Activated T-helper 1 cell treated with anti-CD3 and anti-CD28 coated beads, Interleukin-12 subunit alpha, Interleukin-12 subunit beta, Interleukin-2, Interleukin-4 antibody, amounts not matched to agents 30 ng/mL and 10 ng/mL and 1 ng/mL, durations not matched to agents 14 hours and 24 hours and 36 hours (primary cell): ENCODE results near the gene SHISA4. TPM values are rescaled to one million over a fixed set of nuclear protein-coding genes. Genes with fewer than 3 reads are reported as not detected.

Experiments used
- DNase-seq: peaks from one replicate; pipeline ENCODE4 v3.0.0; 2021; ENCODE audit warnings: low spot score
- H3K27ac Mint-ChIP-seq: one replicate; pipeline ENCODE4 v1.8.0; 2021; ENCODE audit warnings: mild to moderate bottlenecking, mixed read lengths
- H3K27me3 Mint-ChIP-seq: one replicate; pipeline ENCODE4 v1.8.0; 2022; ENCODE audit warnings: mild to moderate bottlenecking, moderate library complexity, mixed read lengths; ENCODE audit not compliant: insufficient read depth
- H3K36me3 Mint-ChIP-seq: one replicate; pipeline ENCODE4 v1.8.0; 2021; ENCODE audit warnings: low read depth, mixed read lengths
- H3K4me1 Mint-ChIP-seq: one replicate; pipeline ENCODE4 v1.8.0; 2021; ENCODE audit warnings: low read depth, mixed read lengths
- H3K4me3 Mint-ChIP-seq: one replicate; pipeline ENCODE4 v1.8.0; 2021; ENCODE audit warnings: mild to moderate bottlenecking, moderate library complexity, mixed read lengths
- H3K9me3 Mint-ChIP-seq: one replicate; pipeline ENCODE4 v1.8.0; 2021; ENCODE audit warnings: mixed read lengths
- intact Hi-C: fragments of 100-400 bp; cut with micrococcal nuclease; formaldehyde crosslinking; loops from one replicate; pipeline ENCODE4 v1.15.1; 2024
- total RNA-seq: library from RNA; stranded (reverse); gene quantifications from 2 replicates; pipeline ENCODE4 v1.2.3, GENCODE V29; 2022

Gene SHISA4
- total RNA-seq, 1 donor from 2014 or later: 0.67 TPM

DNA sequence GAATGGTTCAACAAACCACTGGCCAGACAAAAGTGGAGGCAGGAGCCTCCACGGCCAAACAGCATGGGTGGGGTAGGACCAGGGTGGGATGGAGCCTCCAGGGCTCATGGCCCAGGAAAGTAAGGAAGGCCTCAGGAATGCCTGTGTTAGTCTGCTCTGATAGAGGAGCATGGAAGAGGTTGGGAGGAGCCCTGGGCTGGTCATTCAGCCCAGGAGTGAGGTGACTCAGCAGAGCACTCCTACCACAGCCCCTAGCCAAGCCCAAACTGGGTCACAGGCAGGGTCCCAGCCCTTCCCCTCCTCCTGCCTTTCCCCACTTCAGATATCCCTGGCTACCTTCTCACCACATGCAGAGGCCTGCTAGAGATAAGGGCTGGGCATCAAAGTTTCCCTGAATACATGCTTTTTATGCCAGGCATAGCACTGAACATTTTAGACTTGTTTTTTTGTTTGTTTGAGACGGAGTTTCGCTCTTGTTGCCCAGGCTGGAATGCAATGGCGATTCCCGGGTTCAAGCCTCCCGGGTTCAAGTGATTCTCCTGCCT lies 3.1 kb upstream of the SHISA4 start:
- no peak overlapping the region for H3K4me3 Mint-ChIP-seq
- H3K27ac Mint-ChIP-seq: no peak overlapping the region
- H3K36me3 Mint-ChIP-seq: peaks cover 1% of the 10 kb centered on the region
- no peaks in the 10 kb centered on the region for H3K4me1 Mint-ChIP-seq
- no peaks in the 10 kb centered on the region for H3K9me3 Mint-ChIP-seq
- intact Hi-C loops: no loop called here
- no peak for DNase-seq
- peaks cover 29% of the 10 kb centered on the region for H3K27me3 Mint-ChIP-seq

DNA sequence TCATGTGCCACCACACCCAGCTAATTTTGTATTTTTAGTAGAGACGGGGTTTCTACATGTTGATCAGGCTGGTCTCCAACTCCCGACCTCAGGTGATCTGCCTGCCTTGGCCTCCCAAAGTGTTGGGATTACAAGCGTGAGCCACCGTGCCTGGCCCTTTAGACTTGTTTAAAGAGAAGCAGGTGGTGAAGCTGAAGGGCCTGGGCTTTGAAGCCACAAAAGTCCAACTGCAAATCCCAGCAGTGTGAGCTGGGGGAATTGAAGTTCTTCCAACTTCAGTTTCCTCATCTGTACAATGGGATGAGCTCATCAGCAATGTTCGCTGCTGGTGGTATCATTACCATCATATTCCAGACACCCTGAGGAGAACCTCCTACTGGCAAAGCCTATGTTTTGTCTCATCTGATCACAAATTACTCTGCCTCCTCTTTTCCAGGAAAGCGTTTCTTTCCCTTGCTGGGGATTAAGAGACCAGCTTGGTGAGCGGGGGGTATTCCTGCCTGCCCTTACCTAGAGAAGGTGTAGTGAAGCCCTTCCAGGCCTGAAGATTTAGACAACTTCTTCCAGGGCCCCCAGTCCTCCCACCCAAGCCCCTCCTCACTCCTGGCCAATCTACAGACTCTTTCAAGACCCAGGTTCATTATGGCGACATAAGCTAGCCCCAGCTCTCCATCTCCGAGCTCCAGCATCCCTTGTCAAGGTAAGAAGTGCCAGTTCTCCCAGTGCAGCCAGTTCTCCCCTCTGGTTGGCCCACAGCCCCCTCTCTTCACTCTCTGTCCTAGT lies 2.4 kb upstream of the SHISA4 start:
- intact Hi-C loops: no loop called here
- DNase-seq: no peak
- H3K36me3 Mint-ChIP-seq: peaks cover 1% of the 10 kb centered on the region
- H3K4me3 Mint-ChIP-seq: no peak overlapping the region
- peaks cover 29% of the 10 kb centered on the region for H3K27me3 Mint-ChIP-seq
- H3K27ac Mint-ChIP-seq: no peak overlapping the region
- H3K9me3 Mint-ChIP-seq: no peaks in the 10 kb centered on the region
- H3K4me1 Mint-ChIP-seq: no peaks in the 10 kb centered on the region

DNA sequence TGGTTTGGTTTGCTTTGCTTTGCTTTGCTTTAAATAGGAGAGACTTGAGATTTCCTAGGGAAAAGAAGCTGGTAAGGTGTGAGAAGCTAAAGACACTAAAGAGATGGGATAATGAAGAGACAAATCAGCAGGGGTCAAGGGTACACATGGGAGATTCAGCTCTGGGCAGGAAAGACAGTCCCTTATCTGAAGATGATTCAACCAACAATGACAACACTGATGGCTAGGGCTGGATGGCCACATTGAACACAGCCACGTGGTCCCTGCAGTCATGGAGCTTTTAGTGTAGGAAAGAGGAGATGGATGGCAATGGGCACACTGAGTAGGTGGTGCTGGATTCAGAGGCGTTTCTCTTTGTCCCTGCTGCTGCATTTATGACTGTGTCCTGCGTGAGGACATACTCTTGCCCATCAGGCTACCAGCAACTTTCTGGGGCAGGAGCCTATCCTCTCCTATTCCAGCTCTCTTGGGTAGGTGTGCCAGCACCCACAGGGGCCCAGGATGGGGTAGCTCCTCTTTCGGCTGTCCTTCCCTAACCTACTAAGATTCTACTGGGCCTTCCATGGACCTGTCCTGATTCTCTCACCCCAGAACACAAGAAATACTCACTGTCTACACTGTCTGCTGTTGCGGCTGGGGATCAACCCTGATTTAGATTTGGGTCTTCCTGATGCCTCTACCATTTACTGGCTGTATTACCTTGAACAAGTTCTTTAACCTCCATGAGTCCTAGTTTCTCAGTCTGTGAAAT lies 1.4 kb upstream of the SHISA4 start:
- Mint-ChIP-seq H3K27me3 (peaks cover 29% of the 10 kb centered on the region), H3K9me3 (no peaks in the 10 kb centered on the region), H3K27ac (no peak overlapping the region), H3K36me3 (no peaks in the 10 kb centered on the region), H3K4me1 (no peaks in the 10 kb centered on the region), H3K4me3 (no peak overlapping the region)
- intact Hi-C loops: no loop called here
- no peak for DNase-seq

DNA sequence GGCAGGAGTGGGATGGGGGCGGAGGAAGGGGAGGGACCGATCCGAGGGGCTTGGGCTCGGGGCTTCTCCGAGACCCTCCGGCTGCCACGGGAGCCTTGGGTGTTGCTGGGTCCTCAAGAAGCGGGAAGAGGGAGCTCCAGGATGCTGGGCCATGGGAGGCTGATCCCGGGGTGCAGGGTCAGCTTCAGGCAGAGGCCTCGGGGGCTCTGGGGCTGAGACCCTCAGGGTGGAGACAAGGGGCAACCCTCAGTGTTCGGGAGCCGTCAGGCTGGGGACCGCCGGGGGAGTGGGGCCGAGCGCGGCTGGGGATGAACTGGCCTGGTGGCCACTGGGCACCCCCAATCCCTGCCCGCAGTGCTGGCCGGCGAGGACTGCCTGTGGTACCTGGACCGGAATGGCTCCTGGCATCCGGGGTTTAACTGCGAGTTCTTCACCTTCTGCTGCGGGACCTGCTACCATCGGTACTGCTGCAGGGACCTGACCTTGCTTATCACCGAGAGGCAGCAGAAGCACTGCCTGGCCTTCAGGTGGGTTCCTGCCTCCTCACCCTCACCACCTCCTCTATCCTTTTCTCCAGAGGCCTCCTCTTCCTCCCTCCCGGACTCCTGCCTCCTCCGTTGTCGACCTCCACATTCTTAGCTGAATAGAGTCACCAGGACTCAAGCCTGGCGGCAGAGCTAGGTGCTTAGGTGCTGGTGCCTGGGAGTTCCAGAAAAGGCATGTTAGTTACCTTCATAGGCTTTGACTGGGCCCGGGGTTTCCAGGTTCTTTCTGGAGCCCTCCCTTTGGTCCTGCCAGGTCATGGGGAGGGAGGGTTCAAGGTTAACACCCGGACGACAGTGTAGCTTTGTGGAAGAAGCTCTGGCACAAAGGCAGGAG lies 631 bp downstream of the SHISA4 start:
- Mint-ChIP-seq H3K4me1 (no peaks in the 10 kb centered on the region), H3K4me3 (peak overlapping the region; percentile 78), H3K27ac (no peak overlapping the region), H3K9me3 (no peaks in the 10 kb centered on the region), H3K36me3 (no peaks in the 10 kb centered on the region), H3K27me3 (peaks cover 33% of the 10 kb centered on the region)
- no peak for DNase-seq
- intact Hi-C loops: no loop called here

DNA sequence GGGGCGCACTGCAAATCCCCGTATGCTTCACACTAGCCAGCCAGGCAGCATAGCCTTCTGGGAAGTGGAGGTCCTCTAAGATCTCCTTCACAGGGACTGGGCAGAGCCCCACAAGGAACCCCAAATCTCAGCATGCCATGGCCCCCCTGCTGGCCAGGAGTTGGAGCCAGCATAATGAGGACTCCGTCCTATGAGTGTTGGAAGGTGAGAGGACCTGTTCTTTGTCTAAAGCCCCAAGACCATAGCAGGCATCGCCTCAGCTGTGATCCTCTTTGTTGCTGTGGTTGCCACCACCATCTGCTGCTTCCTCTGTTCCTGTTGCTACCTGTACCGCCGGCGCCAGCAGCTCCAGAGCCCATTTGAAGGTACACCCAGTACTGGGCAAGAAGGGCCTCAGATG lies 1.5 kb downstream of the SHISA4 start:
- DNase-seq: no peak
- Mint-ChIP-seq H3K4me1 (no peaks in the 10 kb centered on the region), H3K4me3 (no peak overlapping the region), H3K27me3 (peaks cover 33% of the 10 kb centered on the region), H3K27ac (no peak overlapping the region), H3K36me3 (no peaks in the 10 kb centered on the region), H3K9me3 (no peaks in the 10 kb centered on the region)
- intact Hi-C loops: no loop called here

DNA sequence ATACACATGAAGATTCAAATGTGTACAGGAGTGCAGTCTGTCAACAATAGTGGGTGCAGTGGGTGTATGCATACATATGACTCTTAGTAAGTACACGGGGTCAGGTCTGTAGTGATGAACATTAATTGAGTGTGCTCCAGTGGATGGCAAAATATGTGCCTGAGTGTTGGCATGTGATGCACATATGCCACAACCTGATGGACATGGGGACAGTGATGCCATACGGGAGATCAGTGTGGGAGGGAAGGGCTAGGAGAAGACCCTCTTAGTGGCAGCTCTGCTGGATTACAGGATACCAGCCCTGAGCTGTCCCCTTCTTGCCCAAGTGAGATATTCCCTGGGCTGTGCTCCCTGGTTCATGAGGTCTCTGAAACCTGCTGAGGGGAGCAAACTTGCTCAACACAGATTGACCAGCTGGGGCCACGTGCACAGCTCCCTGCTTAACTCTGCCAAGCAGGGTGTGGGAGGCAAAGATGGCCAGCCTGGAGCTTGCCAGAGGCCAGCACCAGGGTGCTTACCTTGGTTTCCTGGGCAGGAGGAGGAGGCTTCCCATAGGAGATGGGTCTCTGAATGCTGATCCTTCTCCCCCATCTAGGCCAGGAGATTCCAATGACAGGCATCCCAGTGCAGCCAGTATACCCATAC lies 2.2 kb downstream of the SHISA4 start:
- DNase-seq: no peak
- H3K27ac Mint-ChIP-seq: no peak overlapping the region

DNA sequence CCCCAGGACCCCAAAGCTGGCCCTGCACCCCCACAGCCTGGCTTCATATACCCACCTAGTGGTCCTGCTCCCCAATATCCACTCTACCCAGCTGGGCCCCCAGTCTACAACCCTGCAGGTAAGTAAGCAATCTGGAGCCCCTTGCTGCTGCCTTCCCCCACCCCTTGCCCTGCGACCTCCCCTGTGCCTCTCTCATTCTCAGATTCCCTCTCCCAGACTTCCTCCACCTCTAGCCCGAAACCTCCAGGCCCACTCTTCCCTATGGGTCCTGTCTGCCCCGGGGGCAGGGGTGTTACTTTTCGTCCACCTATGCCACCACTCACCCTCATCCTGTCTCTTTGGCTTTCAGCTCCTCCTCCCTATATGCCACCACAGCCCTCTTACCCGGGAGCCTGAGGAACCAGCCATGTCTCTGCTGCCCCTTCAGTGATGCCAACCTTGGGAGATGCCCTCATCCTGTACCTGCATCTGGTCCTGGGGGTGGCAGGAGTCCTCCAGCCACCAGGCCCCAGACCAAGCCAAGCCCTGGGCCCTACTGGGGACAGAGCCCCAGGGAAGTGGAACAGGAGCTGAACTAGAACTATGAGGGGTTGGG lies 2.9 kb downstream of the SHISA4 start:
- intact Hi-C loops: no loop called here
- Mint-ChIP-seq H3K4me3 (no peak overlapping the region), H3K36me3 (no peaks in the 10 kb centered on the region), H3K4me1 (peaks cover 10% of the 10 kb centered on the region), H3K9me3 (no peaks in the 10 kb centered on the region), H3K27ac (no peak overlapping the region), H3K27me3 (peaks cover 29% of the 10 kb centered on the region)
- DNase-seq: no peak

More for the DNA sequence above, 2.2 kb downstream of the SHISA4 start:
- no peaks in the 10 kb centered on the region for H3K36me3 Mint-ChIP-seq
- H3K4me1 Mint-ChIP-seq: peaks cover 3% of the 10 kb centered on the region
- H3K9me3 Mint-ChIP-seq: no peaks in the 10 kb centered on the region
- H3K4me3 Mint-ChIP-seq: no peak overlapping the region
- H3K27me3 Mint-ChIP-seq: peaks cover 31% of the 10 kb centered on the region
- intact Hi-C loops: no loop called here

DNA sequence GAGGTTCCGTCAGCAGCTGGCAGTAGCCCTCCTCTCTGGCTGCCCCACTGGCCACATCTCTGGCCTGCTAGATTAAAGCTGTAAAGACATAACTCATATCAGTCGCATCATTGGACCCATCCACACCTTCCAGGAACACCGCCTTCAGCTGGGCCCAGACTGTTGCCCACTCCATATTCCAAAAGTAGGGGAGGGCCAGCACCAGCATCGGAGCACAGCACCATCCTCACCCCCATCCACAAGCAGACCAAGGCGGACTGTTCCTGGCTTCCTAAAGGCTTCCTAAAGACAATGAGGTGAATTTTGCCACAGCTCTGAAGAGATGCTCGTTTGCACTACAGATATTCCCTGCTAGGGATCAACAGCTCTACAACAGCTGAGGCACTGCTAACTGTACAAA lies 3.5 kb downstream of the SHISA4 start:
- DNase-seq: no peak
- no peaks in the 10 kb centered on the region for H3K9me3 Mint-ChIP-seq
- peaks cover 10% of the 10 kb centered on the region for H3K4me1 Mint-ChIP-seq
- peaks cover 24% of the 10 kb centered on the region for H3K27me3 Mint-ChIP-seq
- H3K36me3 Mint-ChIP-seq: no peaks in the 10 kb centered on the region
- H3K4me3 Mint-ChIP-seq: no peak overlapping the region
- no peak overlapping the region for H3K27ac Mint-ChIP-seq
- intact Hi-C loops: no loop called here

DNA sequence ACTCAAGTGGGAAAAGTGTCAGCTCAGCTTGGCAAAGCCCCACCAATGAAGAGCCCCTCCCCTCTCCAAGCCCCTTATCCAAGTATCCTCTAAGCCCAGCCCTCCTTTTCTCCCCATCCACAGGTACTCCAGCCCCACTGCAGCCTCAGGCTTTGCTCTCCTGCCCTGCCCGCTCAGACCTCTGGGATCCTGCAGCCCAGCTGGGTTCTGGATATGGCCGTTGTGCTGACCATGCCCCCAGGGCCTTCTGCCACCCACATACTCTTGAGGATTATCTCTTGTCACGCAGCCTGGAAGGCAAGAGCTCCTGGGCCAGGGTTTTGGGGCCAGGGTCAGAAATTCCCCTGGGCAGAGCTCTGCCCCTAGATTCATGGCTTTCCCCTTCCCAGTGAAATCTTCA lies 4.7 kb downstream of the SHISA4 start:
- no peaks in the 10 kb centered on the region for H3K9me3 Mint-ChIP-seq
- DNase-seq: no peak
- H3K27me3 Mint-ChIP-seq: peaks cover 14% of the 10 kb centered on the region
- no peak overlapping the region for H3K4me3 Mint-ChIP-seq
- no peaks in the 10 kb centered on the region for H3K36me3 Mint-ChIP-seq
- peaks cover 10% of the 10 kb centered on the region for H3K4me1 Mint-ChIP-seq
- intact Hi-C loops: no loop called here
- H3K27ac Mint-ChIP-seq: no peak overlapping the region

DNA sequence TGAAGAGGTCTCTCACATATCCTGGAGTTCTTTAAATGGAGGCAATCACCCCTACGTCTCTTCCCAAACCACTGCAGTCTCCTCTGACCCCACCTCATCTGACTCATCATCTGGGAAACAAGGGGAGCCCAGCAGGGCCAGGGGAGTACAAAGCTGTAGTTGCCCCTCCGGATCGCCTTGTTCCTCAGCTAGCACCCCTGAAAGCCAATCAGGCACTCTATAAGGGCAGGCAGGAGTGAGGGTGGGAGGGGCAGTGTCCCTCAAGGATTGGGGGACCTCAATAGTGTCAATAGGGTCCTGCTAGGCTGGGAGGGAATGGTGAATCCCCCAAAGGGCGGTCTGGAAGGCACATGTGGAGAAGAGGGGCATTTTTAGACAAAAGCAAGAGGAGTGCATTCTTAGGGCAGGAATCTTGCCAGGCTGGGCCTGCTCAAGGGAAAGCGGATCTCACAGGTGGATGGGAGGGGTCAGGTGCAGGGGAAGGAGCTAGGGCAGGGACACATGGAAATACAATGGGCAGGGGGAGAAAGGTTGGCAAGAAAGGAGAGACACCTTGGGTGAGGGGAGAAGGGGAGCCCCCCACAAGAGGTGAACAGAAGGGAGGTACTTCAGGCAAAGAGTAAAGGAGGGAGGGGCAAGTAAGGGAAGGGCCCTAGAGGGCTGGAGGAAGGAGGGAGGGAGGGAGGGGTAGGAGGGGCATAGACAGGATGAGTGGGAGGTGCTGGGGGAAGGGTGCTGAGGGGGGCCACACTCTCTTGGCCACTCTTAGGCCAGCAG lies 5.8 kb downstream of the SHISA4 start:
- Mint-ChIP-seq H3K4me1 (peaks cover 10% of the 10 kb centered on the region), H3K36me3 (no peaks in the 10 kb centered on the region), H3K27me3 (peaks cover 11% of the 10 kb centered on the region), H3K27ac (peak overlapping the region; percentile 16), H3K4me3 (no peak overlapping the region), H3K9me3 (no peaks in the 10 kb centered on the region)
- intact Hi-C loops: no loop called here
- DNase-seq: no peak

DNA sequence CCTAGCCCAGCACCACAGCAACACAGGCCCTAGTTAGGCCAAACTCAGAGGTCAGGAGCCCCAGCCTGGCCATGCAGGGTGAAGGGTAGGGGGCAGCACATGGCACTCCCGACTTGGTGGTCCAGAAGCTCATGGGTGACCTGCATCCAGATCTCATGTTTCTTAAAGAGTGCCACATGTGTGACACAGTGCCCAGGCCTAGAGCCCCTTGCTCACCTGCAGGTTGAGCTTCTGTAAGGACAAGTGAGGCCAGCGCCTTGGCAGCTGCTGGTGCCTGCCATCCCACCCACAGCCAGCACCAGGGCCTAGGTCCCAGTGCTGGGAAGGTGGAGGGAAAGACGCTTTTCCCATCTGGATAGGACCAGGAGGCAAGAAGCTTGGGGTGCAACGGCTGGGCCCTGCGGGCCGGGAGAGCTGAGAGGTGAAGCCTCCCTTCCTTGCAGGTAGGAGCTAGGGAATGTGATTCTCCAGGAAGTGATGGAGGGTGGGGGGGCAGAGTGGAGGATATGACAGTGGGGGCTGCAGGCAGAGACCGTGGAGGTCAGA lies 6.5 kb downstream of the SHISA4 start:
- intact Hi-C loops: no loop called here
- peaks cover 10% of the 10 kb centered on the region for H3K4me1 Mint-ChIP-seq
- peaks cover 7% of the 10 kb centered on the region for H3K27me3 Mint-ChIP-seq
- H3K36me3 Mint-ChIP-seq: no peaks in the 10 kb centered on the region
- DNase-seq: no peak
- no peak overlapping the region for H3K27ac Mint-ChIP-seq
- no peaks in the 10 kb centered on the region for H3K9me3 Mint-ChIP-seq
- no peak overlapping the region for H3K4me3 Mint-ChIP-seq
